Measurements from ENCODE around the gene CCDC146.
A peak's percentile ranks its signal among the peaks of the same experiment; 100 is the strongest.

Gene CCDC146

GRCh38 chr7:77284005-77284404, 161.6 kb downstream of the CCDC146 start:
- no peak for DNase-seq (ENCODE audit: low spot score)

- no peak for DNase-seq (ENCODE audit: low spot score)
Observed at GRCh38 chr7:77284616-77285015, 162.2 kb downstream of the CCDC146 start.

- DNase-seq (ENCODE audit: low spot score) = no peak
Observed at GRCh38 chr7:77288676-77289320, 166.4 kb downstream of the CCDC146 start.

GRCh38 chr7:77289387-77289786, 167.0 kb downstream of the CCDC146 start:
- no peak for DNase-seq (ENCODE audit: low spot score)

- DNase-seq (ENCODE audit: low spot score) = no peak
Observed at GRCh38 chr7:77290425-77290824, 168.0 kb downstream of the CCDC146 start.

- no peak for DNase-seq (ENCODE audit: low spot score)
Observed at GRCh38 chr7:77293046-77293445, 170.6 kb downstream of the CCDC146 start.

GRCh38 chr7:77295549-77295948, 173.1 kb downstream of the CCDC146 start:
- DNase-seq (ENCODE audit: low spot score) = no peak

GRCh38 chr7:77306231-77307067, 184.0 kb downstream of the CCDC146 start:
- no peak for DNase-seq (ENCODE audit: low spot score)

- DNase-seq (ENCODE audit: low spot score) = no peak
Observed at GRCh38 chr7:77308792-77309191, 186.4 kb downstream of the CCDC146 start.

- no peak for DNase-seq (ENCODE audit: low spot score)
Observed at GRCh38 chr7:77309714-77310220, 187.4 kb downstream of the CCDC146 start.

GRCh38 chr7:77310982-77311381, 188.6 kb downstream of the CCDC146 start:
- no peak for DNase-seq (ENCODE audit: low spot score)

- no peak for DNase-seq (ENCODE audit: low spot score)
Observed at GRCh38 chr7:77313085-77313484, 190.7 kb downstream of the CCDC146 start.

GRCh38 chr7:77313876-77314480, 191.6 kb downstream of the CCDC146 start:
- DNase-seq (ENCODE audit: low spot score) = no peak

- no peak for DNase-seq (ENCODE audit: low spot score)
Observed at GRCh38 chr7:77315182-77315591, 192.8 kb downstream of the CCDC146 start.

GRCh38 chr7:77316219-77316978, 194.0 kb downstream of the CCDC146 start:
- DNase-seq (ENCODE audit: low spot score) = no peak

- no peak for DNase-seq (ENCODE audit: low spot score)
Observed at GRCh38 chr7:77318019-77318418, 195.6 kb downstream of the CCDC146 start.

- no peak for DNase-seq (ENCODE audit: low spot score)
Observed at GRCh38 chr7:77320137-77320536, 197.7 kb downstream of the CCDC146 start.

GRCh38 chr7:77320714-77321113, 198.3 kb downstream of the CCDC146 start:
- DNase-seq (ENCODE audit: low spot score) = no peak

- peak; percentile 24 for DNase-seq (ENCODE audit: low spot score)
Observed at GRCh38 chr7:77321300-77321699, 198.9 kb downstream of the CCDC146 start.

- no peak for DNase-seq (ENCODE audit: low spot score)
Observed at GRCh38 chr7:77326131-77326530, 203.7 kb downstream of the CCDC146 start.

- DNase-seq (ENCODE audit: low spot score) = no peak
Observed at GRCh38 chr7:77327067-77327931, 204.9 kb downstream of the CCDC146 start.
